Activated CD4-positive, alpha-beta memory T cell treated with anti-CD3 and anti-CD28 coated beads, Interleukin-2, amount 10 ng/mL, durations not matched to agents 7 days and 5 days (primary cell): ENCODE results near the gene C19orf85. TPM values are rescaled to one million over a fixed set of nuclear protein-coding genes. Genes with fewer than 3 reads are reported as not detected.

Source experiments
- CTCF ChIA-PET: fragments of 350-600 bp; sonication (Branson Sonifier 250); formaldehyde crosslinking; loops from one replicate; lab custom pipeline; 2021; ENCODE audit warnings: antibody characterized with exemption, inconsistent platforms; lab: Charles Lee
- POLR2A ChIA-PET: fragments of 350-600 bp; sonication (Branson Sonifier 250); formaldehyde crosslinking; loops from one replicate; lab custom pipeline; 2021; ENCODE audit warnings: antibody characterized with exemption; lab: Charles Lee
- DNase-seq: peaks from one replicate; pipeline ENCODE4 v3.0.0-alpha.2; 2020
- H3K27ac Mint-ChIP-seq: one replicate; pipeline ENCODE4 v1.8.0; 2021; ENCODE audit warnings: mild to moderate bottlenecking, mixed read lengths
- H3K27me3 Mint-ChIP-seq: one replicate; pipeline ENCODE4 v1.8.0; 2021; ENCODE audit warnings: mixed read lengths
- H3K36me3 Mint-ChIP-seq: one replicate; pipeline ENCODE4 v1.8.0; 2021; ENCODE audit warnings: low read depth, mixed read lengths
- H3K4me1 Mint-ChIP-seq: one replicate; pipeline ENCODE4 v1.8.0; 2021; ENCODE audit warnings: mixed read lengths
- H3K4me3 Mint-ChIP-seq: one replicate; pipeline ENCODE4 v1.8.0; 2021; ENCODE audit warnings: mild to moderate bottlenecking, mixed read lengths
- H3K9me3 Mint-ChIP-seq: one replicate; pipeline ENCODE4 v1.8.0; 2021; ENCODE audit warnings: mixed read lengths
- total RNA-seq, 2 experiments: library from RNA; stranded (reverse); gene quantifications; one replicate each; pipeline ENCODE4 v1.2.3, GENCODE V29; 2021

C19orf85 gene
- total RNA-seq, 2 experiments from 2014 or later, result not detected

DNA sequence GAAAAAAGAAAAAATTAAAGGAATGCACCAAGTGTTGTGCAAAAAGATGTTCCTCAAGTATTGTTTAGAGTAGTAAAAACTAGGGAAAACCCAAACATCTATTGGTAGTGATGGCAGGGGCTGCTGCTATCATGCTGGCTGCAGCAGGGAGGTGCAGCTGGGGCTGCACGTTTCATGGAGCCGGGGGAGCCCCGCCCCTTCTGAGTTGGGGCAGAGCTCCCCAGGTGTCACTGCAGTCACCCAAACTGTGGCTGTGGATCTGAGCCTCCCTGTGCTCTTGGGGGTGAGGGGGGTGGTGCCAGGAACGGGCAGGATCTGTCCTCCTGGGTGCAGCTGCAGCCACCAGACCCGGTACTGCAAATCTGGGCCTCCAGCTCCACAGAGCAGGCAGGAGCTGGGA, 45.4 kb downstream of the C19orf85 start:
- Mint-ChIP-seq H3K9me3 (no peaks in the 10 kb centered on the region), H3K4me1 (peaks cover 21% of the 10 kb centered on the region), H3K36me3 (no peaks in the 10 kb centered on the region), H3K27ac (no peak overlapping the region), H3K27me3 (peaks cover 16% of the 10 kb centered on the region), H3K4me3 (no peak overlapping the region)
- ChIA-PET POLR2A (interaction anchor here (4.5 kb wide), 1 partner anchor 12 kb away, joined by 22 read pairs; the partner anchor contains the start of gene UBE2S), CTCF (interaction anchor here (0.7 to 1.9 kb wide), 5 partner anchors 10 to 278 kb away, joined by 3 to 7 read pairs (median 4); no protein-coding TSS in a partner anchor)
- no peak for DNase-seq

GRCh38 chr19:55418185-55418584, 46.4 kb downstream of the C19orf85 start:
- H3K36me3 Mint-ChIP-seq, result no peaks in the 10 kb centered on the region
- no peak overlapping the region for H3K27ac Mint-ChIP-seq
- H3K9me3 Mint-ChIP-seq, result no peaks in the 10 kb centered on the region
- peaks cover 12% of the 10 kb centered on the region for H3K27me3 Mint-ChIP-seq
- no peak overlapping the region for H3K4me3 Mint-ChIP-seq
- H3K4me1 Mint-ChIP-seq, result peaks cover 21% of the 10 kb centered on the region
- ChIA-PET CTCF (interaction anchor here (0.6 to 1.9 kb wide), 11 partner anchors 9 to 277 kb away, joined by 3 to 8 read pairs (median 4); partner anchors contain the start of genes TMEM238 and UBE2S), POLR2A (interaction anchor here (4.5 kb wide), 1 partner anchor 11 kb away, joined by 22 read pairs; the partner anchor contains the start of gene UBE2S)
- peak; percentile 56 for DNase-seq

Other genes starting within 250 kb of the C19orf85 start
- gene TMEM86B, start 236.0 kb downstream of the C19orf85 start, total RNA-seq, result 10 to 100 TPM; 10.3 to 12.4 TPM
- gene PPP6R1, start 205.7 kb downstream of the C19orf85 start, total RNA-seq, result 100 to 1,000 TPM; 213 to 229 TPM
- 10 to 100 TPM; 28.9 to 29.0 TPM for gene HSPBP1, start 184.6 kb downstream of the C19orf85 start, total RNA-seq
- gene BRSK1, start 180.8 kb downstream of the C19orf85 start, total RNA-seq, result 1 to 10 TPM; 5.6 to 5.7 TPM
- gene TMEM150B, start 139.4 kb downstream of the C19orf85 start, total RNA-seq, result 1 to 10 TPM; 1.0 to 2.0 TPM
- 10 to 100 TPM; 27.2 to 28.9 TPM for gene KMT5C, start 124.9 kb downstream of the C19orf85 start, total RNA-seq
- gene COX6B2, start 110.0 kb downstream of the C19orf85 start, total RNA-seq, result 1 to 10 TPM in 1 of 2 experiments, under 1 TPM in 1; 0.83 to 2.0 TPM
- gene GARIN5B, start 101.5 kb downstream of the C19orf85 start, total RNA-seq, result not detected
- gene IL11, start 94.3 kb downstream of the C19orf85 start, total RNA-seq, result under 1 TPM in 1 of 2 experiments, not detected in 1; 0.48 TPM
- gene TMEM190, start 87.9 kb downstream of the C19orf85 start, total RNA-seq, result not detected
- gene TMEM238, start 80.5 kb downstream of the C19orf85 start, total RNA-seq, result 10 to 100 TPM; 19.2 to 19.3 TPM
- gene RPL28, start 78.8 kb downstream of the C19orf85 start, total RNA-seq, result 1,000 to 10,000 TPM; 3,004 to 3,026 TPM
- gene UBE2S, start 57.0 kb downstream of the C19orf85 start, total RNA-seq, result 100 to 1,000 TPM; 277 to 284 TPM
- gene SHISA7, start 21.5 kb downstream of the C19orf85 start, total RNA-seq, result not detected
- 10 to 100 TPM; 14.5 to 16.7 TPM for gene ISOC2, start 3.1 kb downstream of the C19orf85 start, total RNA-seq
- 1 to 10 TPM; 6.7 to 9.1 TPM for gene ZNF628, start 11.9 kb upstream of the C19orf85 start, total RNA-seq
- gene NAT14, start 20.4 kb upstream of the C19orf85 start, total RNA-seq, result 10 to 100 TPM; 11.9 to 12.0 TPM
- gene SSC5D, start 23.7 kb upstream of the C19orf85 start, total RNA-seq, result under 1 TPM; 0.15 to 0.18 TPM
- not detected for gene SBK2, start 72.4 kb upstream of the C19orf85 start, total RNA-seq
- gene SBK3, start 80.8 kb upstream of the C19orf85 start, total RNA-seq, result not detected
- 1 to 10 TPM; 6.4 to 6.6 TPM for gene ZNF579, start 116.1 kb upstream of the C19orf85 start, total RNA-seq
- gene FIZ1, start 134.8 kb upstream of the C19orf85 start, total RNA-seq, result 10 to 100 TPM; 10.9 to 11.7 TPM
- gene ZNF524, start 135.5 kb upstream of the C19orf85 start, total RNA-seq, result 10 to 100 TPM; 35.4 to 37.3 TPM
- 10 to 100 TPM; 15.3 to 15.4 TPM for gene ZNF865, start 140.9 kb upstream of the C19orf85 start, total RNA-seq
- gene ZNF784, start 159.8 kb upstream of the C19orf85 start, total RNA-seq, result 1 to 10 TPM; 6.4 to 7.4 TPM
- 10 to 100 TPM; 35.7 to 39.7 TPM for gene ZNF580, start 176.3 kb upstream of the C19orf85 start, total RNA-seq
- gene ZNF581, start 178.9 kb upstream of the C19orf85 start, total RNA-seq, result 10 to 100 TPM; 26.6 to 30.1 TPM
- 1 to 10 TPM; 3.7 to 3.8 TPM for gene CCDC106, start 183.5 kb upstream of the C19orf85 start, total RNA-seq
- 100 to 1,000 TPM; 204 to 213 TPM for gene U2AF2, start 190.3 kb upstream of the C19orf85 start, total RNA-seq
- 10 to 100 TPM; 63.9 to 64.5 TPM for gene EPN1, start 210.5 kb upstream of the C19orf85 start, total RNA-seq